IPS-18a (cell line): ENCODE results near the gene CDCA3.
"Not testable (repeated sequence)": the region's sequence is repeated elsewhere in the genome, so short reads cannot be mapped to it uniquely, and the experiment has no call there.

Source experiments
- H3K27ac ChIP-seq: one replicate; pipeline ENCODE4 v1.5.1; 2013; ENCODE audit warnings: low read length
- H3K27me3 ChIP-seq: one replicate; pipeline ENCODE4 v1.6.1; 2013; ENCODE audit warnings: mild to moderate bottlenecking, low read length; ENCODE audit not compliant: control insufficient read depth, insufficient read depth
- H3K36me3 ChIP-seq: one replicate; pipeline ENCODE4 v1.6.1; 2013; ENCODE audit warnings: low read depth, low read length; ENCODE audit not compliant: control insufficient read depth
- H3K4me1 ChIP-seq: one replicate; pipeline ENCODE4 v1.6.1; 2013; ENCODE audit warnings: low read depth, low read length; ENCODE audit not compliant: control insufficient read depth
- H3K4me3 ChIP-seq: one replicate; pipeline ENCODE4 v1.5.1; 2013; ENCODE audit warnings: low read length
- H3K9ac ChIP-seq: one replicate; pipeline ENCODE4 v1.6.1; 2013; ENCODE audit warnings: mild to moderate bottlenecking, low read length, moderate library complexity
- H3K9me3 ChIP-seq: one replicate; pipeline ENCODE4 v1.6.1; 2013; ENCODE audit warnings: low read depth, low read length; ENCODE audit not compliant: control insufficient read depth

Gene CDCA3

GRCh38 chr12:6851153-6851920, at the start of gene CDCA3:
Gene CDCA3, minus strand, starts transcription at chr12:6851286. Its CDS starts 334 bp downstream, at chr12:6850952.
- H3K9me3 ChIP-seq: no peaks in the 10 kb centered on the region
- peaks cover 4% of the 10 kb centered on the region for H3K4me1 ChIP-seq
- peak within 1 kb of the TSS; percentile 78 for H3K27ac ChIP-seq
- peak within 1 kb of the TSS; percentile 84 for H3K9ac ChIP-seq
- H3K27me3 ChIP-seq: no peaks in the 10 kb centered on the region
- H3K36me3 ChIP-seq: peaks cover 43% of the 10 kb centered on the region
- peak within 1 kb of the TSS; percentile 85 for H3K4me3 ChIP-seq

GRCh38 chr12:6899837-6900519, 48.9 kb upstream of the CDCA3 start:
- Histone ChIP-seq H3K36me3 (no peaks in the 10 kb centered on the region), H3K27me3 (no peaks in the 10 kb centered on the region), H3K9me3 (no peaks in the 10 kb centered on the region), H3K4me1 (peaks cover 7% of the 10 kb centered on the region), H3K27ac (no peak overlapping the region), H3K4me3 (no peak overlapping the region), H3K9ac (no peak overlapping the region)

- Histone ChIP-seq H3K36me3 (no peaks in the 10 kb centered on the region), H3K9me3 (no peaks in the 10 kb centered on the region), H3K27me3 (no peaks in the 10 kb centered on the region), H3K4me1 (peaks cover 5% of the 10 kb centered on the region), H3K9ac (no peak overlapping the region), H3K4me3 (no peak overlapping the region), H3K27ac (no peak overlapping the region)
These were observed 48.3 kb upstream of the CDCA3 start for GRCh38 chr12:6899427-6899826.

GRCh38 chr12:6896846-6897435, 45.9 kb upstream of the CDCA3 start:
- H3K27ac ChIP-seq: no peak overlapping the region
- H3K36me3 ChIP-seq: no peaks in the 10 kb centered on the region
- H3K4me3 ChIP-seq: no peak overlapping the region
- no peaks in the 10 kb centered on the region for H3K4me1 ChIP-seq
- no peaks in the 10 kb centered on the region for H3K27me3 ChIP-seq
- no peaks in the 10 kb centered on the region for H3K9me3 ChIP-seq
- H3K9ac ChIP-seq: no peak overlapping the region

- Histone ChIP-seq H3K4me1 (peaks cover 6% of the 10 kb centered on the region), H3K9ac (no peak overlapping the region), H3K27me3 (no peaks in the 10 kb centered on the region), H3K36me3 (no peaks in the 10 kb centered on the region), H3K9me3 (no peaks in the 10 kb centered on the region), H3K4me3 (no peak overlapping the region), H3K27ac (no peak overlapping the region)
These were observed 43.2 kb upstream of the CDCA3 start for GRCh38 chr12:6894321-6894720.

GRCh38 chr12:6892683-6893082, 41.6 kb upstream of the CDCA3 start:
- H3K36me3 ChIP-seq, H3K27ac ChIP-seq, H3K9ac ChIP-seq, H3K9me3 ChIP-seq, H3K4me1 ChIP-seq, H3K4me3 ChIP-seq, H3K27me3 ChIP-seq: not testable (repeated sequence)

GRCh38 chr12:6891646-6892001, 40.5 kb upstream of the CDCA3 start:
- H3K9ac ChIP-seq: peak overlapping the region; percentile 77
- peak overlapping the region; percentile 88 for H3K27ac ChIP-seq
- H3K36me3 ChIP-seq: no peaks in the 10 kb centered on the region
- no peaks in the 10 kb centered on the region for H3K27me3 ChIP-seq
- peaks cover 6% of the 10 kb centered on the region for H3K4me1 ChIP-seq
- H3K9me3 ChIP-seq: no peaks in the 10 kb centered on the region
- peak overlapping the region; percentile 82 for H3K4me3 ChIP-seq

- H3K4me3 ChIP-seq: peak overlapping the region; percentile 82
- H3K27ac ChIP-seq: peak overlapping the region; percentile 100
- H3K9me3 ChIP-seq: no peaks in the 10 kb centered on the region
- no peaks in the 10 kb centered on the region for H3K27me3 ChIP-seq
- peaks cover 6% of the 10 kb centered on the region for H3K4me1 ChIP-seq
- H3K36me3 ChIP-seq: no peaks in the 10 kb centered on the region
- peak overlapping the region; percentile 91 for H3K9ac ChIP-seq
These were observed 39.9 kb upstream of the CDCA3 start for GRCh38 chr12:6890789-6891645.

- Histone ChIP-seq H3K4me1 (peaks cover 12% of the 10 kb centered on the region), H3K4me3 (peak overlapping the region; percentile 62), H3K9ac (peak overlapping the region; percentile 91), H3K27ac (peak overlapping the region; percentile 100)
- not testable (repeated sequence) for H3K36me3 ChIP-seq, H3K27me3 ChIP-seq, H3K9me3 ChIP-seq
These were observed 38.9 kb upstream of the CDCA3 start for GRCh38 chr12:6889775-6890573.

GRCh38 chr12:6888794-6889193, 37.7 kb upstream of the CDCA3 start:
- peaks cover 12% of the 10 kb centered on the region for H3K4me1 ChIP-seq
- H3K27me3 ChIP-seq, H3K4me3 ChIP-seq, H3K9ac ChIP-seq, H3K9me3 ChIP-seq, H3K27ac ChIP-seq, H3K36me3 ChIP-seq: not testable (repeated sequence)
